GM21526 (cell line): ENCODE data around the gene KCNE5.
"Not testable (repeated sequence)": the region's sequence is repeated elsewhere in the genome, so short reads cannot be mapped to it uniquely, and the experiment has no call there.

ENCODE experiments used
- ATAC-seq: cut with Tn5 transposase; IDR thresholded peaks from one replicate; pipeline ENCODE4 v1.9.1; 2021; ENCODE audit warnings: moderate library complexity; ENCODE audit not compliant: unreplicated experiment, low FRiP score

KCNE5 gene

GRCh38 chrX:109624641-109625616 lies at the start of gene KCNE5:
Gene KCNE5 (minus strand): TSS chrX:109625172. CDS start chrX:109625020, 152 bp downstream.
- ATAC-seq, result no peak

GRCh38 chrX:109672239-109672638 lies 47.3 kb upstream of the KCNE5 start:
- no peak for ATAC-seq

GRCh38 chrX:109671170-109671569 lies 46.2 kb upstream of the KCNE5 start:
- not testable (repeated sequence) for ATAC-seq

GRCh38 chrX:109667986-109668385 lies 43.0 kb upstream of the KCNE5 start:
- ATAC-seq, result no peak

GRCh38 chrX:109660435-109661143 lies 35.6 kb upstream of the KCNE5 start:
- ATAC-seq, result no peak

- ATAC-seq, result no peak
Measured at GRCh38 chrX:109658391-109658790, 33.4 kb upstream of the KCNE5 start.

GRCh38 chrX:109657364-109657763 lies 32.4 kb upstream of the KCNE5 start:
- not testable (repeated sequence) for ATAC-seq

- no peak for ATAC-seq
Measured at GRCh38 chrX:109656774-109657173, 31.8 kb upstream of the KCNE5 start.

- no peak for ATAC-seq
Measured at GRCh38 chrX:109655502-109656201, 30.7 kb upstream of the KCNE5 start.

- ATAC-seq, result no peak
Measured at GRCh38 chrX:109654516-109655109, 29.6 kb upstream of the KCNE5 start.

GRCh38 chrX:109644671-109645070 lies 19.7 kb upstream of the KCNE5 start:
- ATAC-seq, result not testable (repeated sequence)

- no peak for ATAC-seq
Measured at GRCh38 chrX:109643687-109644086, 18.7 kb upstream of the KCNE5 start.

- no peak for ATAC-seq
Measured at GRCh38 chrX:109638158-109638557, 13.2 kb upstream of the KCNE5 start.

- not testable (repeated sequence) for ATAC-seq
Measured at GRCh38 chrX:109637477-109637876, 12.5 kb upstream of the KCNE5 start.

GRCh38 chrX:109635146-109635545 lies 10.2 kb upstream of the KCNE5 start:
- ATAC-seq, result no peak

GRCh38 chrX:109632906-109633504 lies 8.0 kb upstream of the KCNE5 start:
- no peak for ATAC-seq

- ATAC-seq, result no peak
Measured at GRCh38 chrX:109629310-109629709, 4.3 kb upstream of the KCNE5 start.

GRCh38 chrX:109626637-109627036 lies 1.7 kb upstream of the KCNE5 start:
- ATAC-seq, result no peak

- no peak for ATAC-seq
Measured at GRCh38 chrX:109623997-109624396, 975 bp downstream of the KCNE5 start.

GRCh38 chrX:109622270-109622669 lies 2.7 kb downstream of the KCNE5 start:
- ATAC-seq, result no peak
